LNCaP clone FGC (cell line): Measurements from ENCODE around the gene GPR37.

Experiments used
- DNase-seq: peaks from one replicate; pipeline ENCODE4 v3.0.0-alpha.2; 2011; ENCODE audit warnings: low read depth
- H3K4me3 ChIP-seq: 2 replicates; pipeline ENCODE4 v1.5.1; 2011; ENCODE audit warnings: mild to moderate bottlenecking, low read depth, low read length, control low read depth
- CTCF ChIP-seq: IDR thresholded peaks from 2 replicates; pipeline ENCODE4 v1.5.1; 2012; ENCODE audit warnings: mild to moderate bottlenecking; ENCODE audit not compliant: control insufficient read depth, insufficient read depth; ENCODE audit errors: extremely low read depth

GPR37 gene

DNA sequence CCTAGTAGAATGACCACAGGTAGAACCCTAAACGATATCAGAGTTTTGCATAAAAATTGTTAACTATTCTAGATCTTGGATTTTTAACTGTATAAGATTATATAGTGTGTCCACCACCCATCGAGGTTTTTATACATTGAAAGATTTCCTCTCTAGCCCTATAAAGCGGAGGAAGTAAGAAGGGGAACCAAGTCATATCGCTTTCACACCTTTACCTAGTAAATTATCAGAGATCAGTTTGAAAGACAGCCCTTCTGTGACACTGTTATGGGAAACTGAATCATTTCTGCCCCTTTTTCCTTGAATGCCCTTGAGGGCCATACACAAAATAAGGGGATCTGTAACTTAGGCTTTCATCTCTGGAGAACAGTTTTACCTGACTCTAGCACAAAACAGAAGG is 8.3 kb upstream of the GPR37 start:
- H3K4me3 ChIP-seq: no peak overlapping the region
- no peak for TF ChIP-seq CTCF
- DNase-seq: no peak

GRCh38 chr7:124773339-124773738 is 7.7 kb upstream of the GPR37 start:
- no peak overlapping the region for H3K4me3 ChIP-seq
- no peak for DNase-seq
- TF ChIP-seq CTCF: no peak

DNA sequence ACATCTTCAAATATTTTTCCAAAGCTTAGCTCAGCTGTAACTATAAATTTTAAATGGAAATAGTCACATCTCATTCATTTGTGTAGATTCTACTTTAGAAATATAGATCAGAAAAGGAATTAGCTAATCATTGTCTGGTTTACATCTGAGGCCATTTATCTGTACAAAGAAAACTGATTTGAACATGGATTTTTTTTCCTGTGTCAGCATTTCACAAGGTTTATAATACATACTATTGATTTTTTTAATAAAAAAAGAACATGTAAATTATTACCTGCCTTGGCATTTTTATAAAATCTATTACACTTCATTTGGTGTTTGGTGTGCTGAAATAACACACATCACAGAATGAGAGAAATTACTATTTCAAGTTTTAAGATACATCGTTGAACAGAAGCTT is 3.5 kb upstream of the GPR37 start:
- H3K4me3 ChIP-seq: no peak overlapping the region
- no peak for DNase-seq
- no peak for TF ChIP-seq CTCF

GRCh38 chr7:124768525-124768924 is 2.9 kb upstream of the GPR37 start:
- no peak overlapping the region for H3K4me3 ChIP-seq
- DNase-seq: no peak
- no peak for TF ChIP-seq CTCF

DNA sequence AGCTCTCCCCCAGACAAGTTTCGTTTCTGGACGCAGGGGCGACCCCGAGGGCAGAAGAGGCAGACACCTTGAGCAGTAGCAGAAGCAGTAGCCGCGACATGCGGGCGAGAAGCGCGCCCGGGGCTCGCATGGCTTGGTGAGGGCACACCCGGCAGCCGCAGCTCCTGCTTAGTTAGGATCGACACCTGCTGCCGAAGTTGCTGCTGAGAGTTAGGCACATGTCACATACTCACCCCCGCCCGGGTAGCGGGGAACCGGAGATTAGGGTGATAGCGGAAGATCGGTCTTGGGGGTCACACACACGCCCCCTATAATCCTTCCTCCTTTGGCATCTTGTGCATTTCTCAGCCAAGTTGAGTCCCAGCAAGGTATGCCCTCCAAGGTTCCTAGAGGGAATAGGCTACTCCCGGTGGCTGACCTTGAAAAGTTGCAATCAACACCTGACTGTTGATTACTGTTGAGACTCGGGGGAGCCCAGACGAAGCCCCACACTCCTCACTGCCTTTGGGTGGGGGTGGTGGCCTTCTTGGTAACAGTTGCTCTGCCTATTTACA is 668 bp downstream of the GPR37 start:
- peak overlapping the region; percentile 49 for H3K4me3 ChIP-seq
- no peak for DNase-seq
- TF ChIP-seq CTCF: no peak

- no peak for DNase-seq
- no peak for TF ChIP-seq CTCF
- no peak overlapping the region; the same call in 1 of the 2 replicates for H3K4me3 ChIP-seq
Measured at GRCh38 chr7:124764051-124764846, 1.3 kb downstream of the GPR37 start.
